Measurements from ENCODE around the gene SLC34A1.
"Not testable (repeated sequence)": the region's sequence is repeated elsewhere in the genome, so short reads cannot be mapped to it uniquely, and the experiment has no call there.

SLC34A1 gene, protein sequence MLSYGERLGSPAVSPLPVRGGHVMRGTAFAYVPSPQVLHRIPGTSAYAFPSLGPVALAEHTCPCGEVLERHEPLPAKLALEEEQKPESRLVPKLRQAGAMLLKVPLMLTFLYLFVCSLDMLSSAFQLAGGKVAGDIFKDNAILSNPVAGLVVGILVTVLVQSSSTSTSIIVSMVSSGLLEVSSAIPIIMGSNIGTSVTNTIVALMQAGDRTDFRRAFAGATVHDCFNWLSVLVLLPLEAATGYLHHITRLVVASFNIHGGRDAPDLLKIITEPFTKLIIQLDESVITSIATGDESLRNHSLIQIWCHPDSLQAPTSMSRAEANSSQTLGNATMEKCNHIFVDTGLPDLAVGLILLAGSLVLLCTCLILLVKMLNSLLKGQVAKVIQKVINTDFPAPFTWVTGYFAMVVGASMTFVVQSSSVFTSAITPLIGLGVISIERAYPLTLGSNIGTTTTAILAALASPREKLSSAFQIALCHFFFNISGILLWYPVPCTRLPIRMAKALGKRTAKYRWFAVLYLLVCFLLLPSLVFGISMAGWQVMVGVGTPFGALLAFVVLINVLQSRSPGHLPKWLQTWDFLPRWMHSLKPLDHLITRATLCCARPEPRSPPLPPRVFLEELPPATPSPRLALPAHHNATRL

DNA sequence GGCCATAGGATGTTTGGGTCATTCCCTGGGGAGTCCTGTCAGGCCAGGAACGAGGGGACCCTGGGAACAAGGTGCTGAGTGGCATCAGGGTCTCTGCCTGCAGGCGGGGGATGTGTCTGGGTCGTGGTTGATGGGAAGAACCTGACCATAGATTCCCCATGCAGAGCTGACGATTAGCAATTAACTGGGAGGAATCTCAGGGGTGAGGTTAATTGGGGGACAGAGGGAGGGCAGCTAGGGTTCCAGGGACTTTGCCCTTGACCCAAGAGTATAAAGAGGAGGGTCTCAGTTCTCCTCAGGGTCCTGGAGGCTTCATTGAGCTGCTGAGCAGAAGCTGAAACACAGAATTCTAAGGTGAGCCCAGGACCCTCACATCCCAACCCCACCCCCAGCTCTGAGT lies at the start of gene SLC34A1:
Gene SLC34A1, plus strand, starts transcription at position 301 of the 400 bp plus-strand sequence. CDS start 1,308 bp downstream, outside the sequence.
- no peak for DNase-seq

DNA sequence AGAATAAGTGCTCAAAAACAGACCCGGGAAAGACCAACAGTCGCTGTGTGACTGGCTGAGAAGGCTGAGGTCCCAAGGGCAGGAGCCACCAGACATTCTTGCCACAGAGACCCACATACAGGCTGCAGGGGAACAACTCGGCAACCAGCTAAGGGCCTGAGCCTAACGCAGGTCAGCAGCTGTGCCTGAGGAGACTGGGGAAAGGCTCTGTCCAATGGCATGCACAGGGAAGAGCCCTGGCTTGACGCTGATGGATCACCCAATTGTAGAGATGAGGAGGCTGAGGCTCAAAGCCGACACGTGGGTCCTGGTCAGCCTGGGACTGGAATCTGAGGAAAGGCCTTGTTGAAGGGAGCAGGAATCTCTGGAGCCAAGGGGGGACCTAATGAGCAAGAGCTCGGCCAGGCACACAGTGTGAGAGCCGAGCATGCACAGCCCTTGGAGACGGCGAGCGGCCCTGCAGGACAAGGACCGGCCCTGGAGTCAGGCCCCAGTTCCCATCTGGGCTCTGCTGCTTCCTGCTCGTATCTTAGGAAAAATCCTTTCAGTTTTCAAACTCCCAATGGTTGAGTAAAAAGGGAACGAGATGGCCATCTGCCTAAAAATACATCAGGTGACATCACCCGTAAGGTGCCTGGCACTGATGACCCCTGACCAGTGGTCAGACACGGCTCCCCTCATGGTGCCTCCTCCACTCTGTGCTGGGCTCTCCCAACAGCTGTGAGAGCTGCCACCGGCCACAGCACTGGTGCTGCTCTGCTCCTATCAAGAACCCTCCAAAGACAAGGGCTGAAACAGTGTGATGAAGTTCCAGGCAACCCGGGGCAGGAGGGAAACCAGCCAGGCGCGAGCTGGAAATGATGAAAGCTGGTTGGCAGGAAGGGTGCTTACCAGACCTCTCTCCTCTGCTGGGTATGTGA lies 49.2 kb upstream of the SLC34A1 start:
- DNase-seq: no peak

DNA sequence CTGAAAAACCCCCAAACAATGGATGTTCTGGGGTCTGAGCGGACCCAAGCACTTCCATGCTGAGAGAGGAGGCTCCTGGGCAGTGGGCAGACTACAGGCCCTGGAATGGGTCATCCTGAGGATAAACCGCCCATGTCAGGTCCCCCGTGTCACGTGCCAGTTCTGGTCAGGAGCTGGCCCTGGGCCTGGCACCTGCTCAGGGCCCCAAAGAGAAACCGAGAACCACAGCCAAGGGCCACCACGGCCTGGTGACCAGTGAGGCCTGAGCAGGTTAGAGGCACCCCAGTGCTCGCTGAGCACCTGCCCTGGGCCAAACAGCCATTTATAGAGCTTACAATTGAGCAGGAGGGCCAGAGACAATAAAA lies 48.6 kb upstream of the SLC34A1 start:
- no peak for DNase-seq

DNA sequence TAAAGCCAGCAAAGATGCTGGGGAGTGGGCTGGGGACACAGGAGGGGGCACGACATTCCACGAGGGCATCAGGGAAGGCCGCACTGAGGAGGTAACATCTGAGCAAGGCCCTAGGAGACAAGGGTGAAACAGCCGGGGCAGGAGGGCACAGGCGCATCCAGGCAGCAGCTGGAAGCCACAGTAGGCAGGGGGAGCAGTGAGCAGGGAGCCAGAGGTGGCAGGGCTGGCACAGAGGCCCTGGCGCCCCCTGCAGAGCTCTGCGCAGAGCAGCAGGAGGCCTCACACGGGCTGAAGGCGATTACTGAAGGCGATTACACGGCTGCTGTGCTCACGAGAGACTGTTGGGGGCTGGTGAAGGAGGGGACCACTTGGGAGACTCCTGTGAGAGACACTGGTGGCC lies 48.1 kb upstream of the SLC34A1 start:
- no peak for DNase-seq

DNA sequence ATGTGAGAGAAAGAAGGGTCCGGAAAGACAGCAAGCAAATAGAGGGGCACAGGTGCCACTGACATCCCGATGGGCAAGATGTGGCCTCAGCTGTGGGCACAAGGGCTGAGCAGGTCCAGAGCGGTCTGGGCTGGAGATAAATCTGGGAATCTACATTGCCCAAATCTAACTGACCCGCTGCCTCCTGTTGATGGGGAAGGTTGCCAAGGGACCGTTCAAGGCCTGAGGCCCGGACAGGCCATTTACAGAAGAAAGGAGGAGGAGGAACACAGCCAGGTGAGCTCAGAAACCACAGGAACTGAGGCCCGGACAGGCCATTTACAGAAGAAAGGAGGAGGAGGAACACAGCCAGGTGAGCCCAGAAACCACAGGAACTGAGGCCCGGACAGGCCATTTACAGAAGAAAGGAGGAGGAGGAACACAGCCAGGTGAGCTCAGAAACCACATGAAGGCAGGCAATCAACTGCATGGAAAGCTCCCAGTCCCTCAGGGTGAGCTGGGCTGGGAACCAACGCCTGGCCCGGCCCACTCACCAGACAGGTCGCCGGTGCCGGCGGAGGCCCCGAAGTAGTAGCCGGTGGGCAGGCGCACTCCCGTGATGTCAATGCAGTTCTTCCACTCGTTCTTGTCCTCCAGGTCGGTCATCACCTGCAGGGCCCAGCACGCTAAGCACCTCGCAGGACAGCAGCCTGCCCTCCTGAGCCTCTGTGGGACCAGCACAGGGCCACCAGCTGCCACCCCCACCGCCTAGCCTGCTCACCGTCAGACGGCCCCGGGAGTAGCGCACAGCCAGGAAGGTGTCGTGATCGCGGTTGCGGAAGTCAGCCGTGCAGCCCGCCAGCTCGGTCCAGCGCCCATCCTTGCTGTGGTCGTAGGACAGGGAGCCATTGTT lies 47.4 kb upstream of the SLC34A1 start:
- DNase-seq: no peak

DNA sequence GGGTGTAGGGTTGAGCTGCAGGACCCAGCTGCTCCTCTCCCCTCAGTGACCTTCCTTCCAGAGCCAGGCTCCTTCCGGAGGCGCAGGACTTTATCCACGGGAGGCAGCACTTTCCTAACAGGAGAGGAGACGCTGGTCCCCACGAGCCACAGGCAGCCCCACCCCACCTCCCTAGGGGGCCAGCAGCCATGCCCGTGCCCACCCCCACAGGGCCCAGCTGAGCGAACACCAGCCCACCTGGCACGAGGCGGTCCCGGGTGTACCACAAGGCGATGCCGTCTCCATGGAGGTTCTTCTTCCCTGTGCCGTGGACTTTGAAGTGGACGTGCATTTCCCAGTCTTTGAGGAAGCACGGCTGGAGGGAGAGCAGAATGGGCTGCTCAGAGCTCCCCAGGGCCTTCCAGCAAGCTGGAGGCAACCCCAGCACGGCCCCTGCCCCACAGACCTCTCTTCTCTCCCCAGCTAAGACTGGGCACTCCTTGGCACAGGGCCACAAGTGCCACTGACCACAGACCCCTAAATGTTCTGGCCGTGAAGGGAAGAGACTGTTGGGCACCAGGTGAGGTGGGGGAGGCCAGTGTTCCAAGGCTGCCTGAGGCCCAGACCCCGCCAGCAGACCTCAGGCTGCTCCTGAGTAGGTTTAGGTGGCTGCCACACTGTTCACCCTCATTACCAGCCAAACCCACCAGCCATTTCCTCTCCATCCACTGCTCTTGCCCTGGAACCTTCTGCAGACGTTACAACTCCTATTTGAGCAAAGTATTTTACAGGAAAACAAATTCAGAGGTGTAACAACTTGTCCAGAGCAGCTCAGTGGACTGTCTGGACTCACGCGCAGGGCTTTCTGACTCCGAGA lies 45.8 kb upstream of the SLC34A1 start:
- no peak for DNase-seq

DNA sequence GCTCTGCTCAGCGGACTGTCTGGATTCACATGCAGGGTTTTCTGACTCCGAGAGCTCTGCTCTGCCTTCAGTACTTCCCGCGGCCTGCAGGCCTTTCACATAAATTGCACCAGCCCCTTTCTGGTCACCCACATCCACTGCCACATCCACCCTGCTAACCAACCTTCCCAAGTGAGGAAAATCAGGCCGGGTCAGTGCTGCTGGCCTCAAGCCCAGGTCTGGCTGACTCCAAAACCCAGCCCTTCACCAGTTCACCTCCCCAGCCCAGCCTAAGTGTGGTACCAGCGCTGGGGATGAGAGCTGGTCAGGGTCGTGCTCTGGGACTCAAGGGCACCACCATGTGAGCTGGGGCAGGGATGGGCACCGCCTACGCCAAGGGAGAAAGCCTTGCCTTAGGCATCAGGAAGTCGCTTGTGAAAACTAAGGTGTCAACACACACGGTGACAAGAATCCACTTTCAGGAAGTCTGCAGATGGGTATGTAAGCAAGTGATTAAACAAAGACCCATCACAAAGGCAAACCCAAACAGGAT lies 45.1 kb upstream of the SLC34A1 start:
- DNase-seq: no peak

DNA sequence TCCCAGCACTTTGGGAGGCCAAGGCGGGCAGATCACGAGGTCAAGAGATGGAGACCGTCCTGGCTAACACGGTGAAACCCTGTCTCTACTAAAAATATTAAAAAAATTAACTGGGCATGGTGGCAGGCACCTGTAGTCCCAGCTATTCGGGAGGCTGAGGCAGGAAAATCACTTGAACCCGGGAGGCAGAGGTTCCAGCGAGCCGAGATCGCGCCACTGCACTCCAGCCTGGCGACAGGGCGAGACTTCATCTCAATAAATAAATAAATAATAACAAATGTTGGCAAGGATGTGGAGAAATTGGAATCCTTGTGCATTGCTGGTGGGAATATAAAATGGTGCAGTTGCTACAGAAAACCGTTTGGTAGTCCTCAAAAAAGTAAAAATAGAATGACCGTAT lies 41.2 kb upstream of the SLC34A1 start:
- not testable (repeated sequence) for DNase-seq

DNA sequence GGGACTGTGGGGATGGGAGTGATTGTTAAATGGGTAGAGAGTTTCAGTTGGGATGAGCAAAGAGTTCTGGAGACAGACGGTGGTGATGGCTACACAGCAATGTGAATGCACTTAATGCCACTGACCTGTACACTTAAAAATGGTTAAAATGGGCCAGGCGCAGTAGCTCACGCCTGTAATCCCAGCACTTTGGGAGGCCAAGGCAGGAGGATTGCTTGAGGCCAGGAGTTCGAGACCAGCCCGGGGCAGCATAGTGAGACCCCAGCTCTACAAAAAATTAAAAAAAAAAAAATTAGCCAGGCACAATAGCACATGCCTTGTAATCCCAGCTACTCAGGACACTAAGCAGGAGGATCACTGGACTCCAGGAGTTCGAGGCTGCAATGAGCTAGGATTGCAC lies 40.5 kb upstream of the SLC34A1 start:
- no peak for DNase-seq

DNA sequence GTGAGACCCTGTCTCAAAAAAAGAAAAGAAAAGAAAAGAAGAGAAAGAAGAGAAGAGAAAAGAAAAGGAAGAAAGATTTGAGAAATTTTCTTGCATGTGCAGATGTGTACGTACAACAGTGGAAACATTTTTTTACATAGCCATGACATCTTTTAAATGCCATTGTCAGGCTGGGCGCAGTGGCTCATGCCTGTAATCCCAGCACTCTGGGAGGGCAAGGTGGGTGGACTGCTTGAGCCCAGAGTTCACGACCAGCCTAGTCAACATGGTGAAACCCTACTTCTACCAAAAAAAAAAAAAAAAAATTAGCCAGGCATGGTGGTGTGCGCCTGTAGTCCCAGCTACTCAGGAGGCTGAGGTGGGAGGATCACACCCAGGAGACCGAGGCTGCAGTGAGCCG lies 39.3 kb upstream of the SLC34A1 start:
- no peak for DNase-seq

DNA sequence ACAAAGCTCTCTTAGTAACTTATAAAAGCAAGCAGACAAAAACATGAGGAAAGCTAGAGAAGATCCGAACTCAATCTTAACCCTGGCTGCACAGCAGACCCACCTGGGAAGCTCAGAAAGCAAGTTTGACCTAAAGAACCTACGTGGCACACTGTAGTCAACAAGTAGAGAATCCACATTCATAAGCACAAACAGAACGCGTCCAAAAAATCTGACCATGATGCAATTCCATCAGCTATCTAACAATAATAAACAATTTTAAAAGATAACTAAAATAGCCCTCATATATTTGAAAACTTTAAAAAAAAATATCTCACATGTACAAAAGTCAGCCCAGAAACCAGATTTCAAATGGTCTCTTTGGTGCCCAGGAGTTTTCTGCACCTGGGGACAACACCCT lies 37.4 kb upstream of the SLC34A1 start:
- DNase-seq: no peak

DNA sequence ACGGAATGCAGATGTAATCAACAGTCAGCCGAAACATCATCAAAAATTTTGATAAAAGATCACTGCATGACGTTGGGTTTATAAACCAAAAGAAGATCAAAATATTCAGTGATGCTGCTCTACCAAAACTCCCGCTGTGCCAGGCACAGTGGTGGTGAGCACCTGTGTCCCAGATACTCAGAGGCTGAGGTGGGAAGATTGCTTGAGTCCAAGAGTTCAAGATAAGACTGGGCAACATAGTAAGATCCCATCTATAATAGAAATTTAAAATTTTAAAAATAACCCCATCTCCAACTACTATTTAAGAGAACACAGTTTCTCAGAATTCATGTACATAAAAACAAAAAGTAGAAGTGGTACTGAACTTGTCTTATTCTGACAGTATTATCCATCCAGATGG lies 36.5 kb upstream of the SLC34A1 start:
- no peak for DNase-seq

DNA sequence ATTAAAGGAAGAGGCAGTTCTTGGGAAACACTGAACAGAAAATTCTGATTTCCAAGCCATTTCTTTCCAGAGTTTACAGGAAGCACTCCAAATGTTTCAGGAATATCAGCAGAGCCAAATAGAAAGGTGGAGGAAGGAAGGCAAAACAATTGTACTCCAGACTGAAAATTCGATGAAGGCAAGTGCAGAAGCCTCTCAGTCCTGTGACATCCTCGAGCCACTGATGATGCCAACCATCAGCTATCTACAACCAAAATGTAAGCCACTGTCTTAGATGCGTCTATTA lies 34.9 kb upstream of the SLC34A1 start:
- no peak for DNase-seq

DNA sequence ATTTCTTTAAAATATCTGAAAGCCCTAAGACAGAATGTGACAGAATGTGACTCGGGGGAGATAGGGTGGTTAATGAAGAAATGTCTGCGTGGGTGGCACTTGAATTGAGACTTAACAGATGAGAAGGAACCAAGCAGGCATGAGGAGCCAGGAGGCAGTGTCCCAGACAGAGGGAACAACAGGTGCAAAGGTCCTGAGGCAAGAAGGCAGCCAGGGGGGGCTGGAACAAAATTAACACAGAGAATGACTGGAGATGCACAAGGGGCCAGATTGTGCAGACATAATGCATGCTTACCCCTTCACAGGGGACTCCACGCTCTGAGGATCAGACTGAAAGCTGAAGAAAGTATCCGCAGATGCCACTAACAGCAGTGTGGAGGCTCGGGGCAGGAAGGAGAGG lies 34.5 kb upstream of the SLC34A1 start:
- DNase-seq: no peak

DNA sequence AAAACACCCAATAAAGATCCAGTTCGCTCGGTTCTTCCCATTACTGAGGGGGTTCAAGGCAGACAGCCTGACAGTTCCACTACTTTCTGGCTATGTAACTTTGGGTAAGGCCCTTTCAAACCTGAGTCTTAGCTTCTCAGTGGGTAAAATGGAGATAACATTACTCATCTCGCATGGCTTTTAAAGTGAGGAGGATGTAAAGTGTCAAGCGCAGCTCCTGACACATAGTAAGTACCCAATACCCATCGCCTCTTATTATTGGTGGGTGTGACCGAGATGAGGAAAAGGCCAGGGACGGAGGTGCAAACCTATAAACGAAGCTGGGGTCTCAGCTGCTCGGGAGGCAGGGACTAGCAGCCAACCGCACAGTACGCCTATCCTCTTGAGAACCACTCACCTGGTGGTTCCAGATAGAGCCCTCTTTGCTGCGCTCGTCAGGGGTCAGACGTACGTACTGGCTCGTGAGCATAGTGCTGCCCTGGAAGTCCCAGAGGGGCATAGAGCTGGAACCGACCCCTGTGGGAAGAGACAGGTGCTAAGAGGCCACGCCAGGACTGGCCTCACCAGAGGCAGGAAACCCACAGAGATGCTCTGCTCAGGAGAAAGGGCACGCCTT lies 33.4 kb upstream of the SLC34A1 start:
- no peak for DNase-seq

DNA sequence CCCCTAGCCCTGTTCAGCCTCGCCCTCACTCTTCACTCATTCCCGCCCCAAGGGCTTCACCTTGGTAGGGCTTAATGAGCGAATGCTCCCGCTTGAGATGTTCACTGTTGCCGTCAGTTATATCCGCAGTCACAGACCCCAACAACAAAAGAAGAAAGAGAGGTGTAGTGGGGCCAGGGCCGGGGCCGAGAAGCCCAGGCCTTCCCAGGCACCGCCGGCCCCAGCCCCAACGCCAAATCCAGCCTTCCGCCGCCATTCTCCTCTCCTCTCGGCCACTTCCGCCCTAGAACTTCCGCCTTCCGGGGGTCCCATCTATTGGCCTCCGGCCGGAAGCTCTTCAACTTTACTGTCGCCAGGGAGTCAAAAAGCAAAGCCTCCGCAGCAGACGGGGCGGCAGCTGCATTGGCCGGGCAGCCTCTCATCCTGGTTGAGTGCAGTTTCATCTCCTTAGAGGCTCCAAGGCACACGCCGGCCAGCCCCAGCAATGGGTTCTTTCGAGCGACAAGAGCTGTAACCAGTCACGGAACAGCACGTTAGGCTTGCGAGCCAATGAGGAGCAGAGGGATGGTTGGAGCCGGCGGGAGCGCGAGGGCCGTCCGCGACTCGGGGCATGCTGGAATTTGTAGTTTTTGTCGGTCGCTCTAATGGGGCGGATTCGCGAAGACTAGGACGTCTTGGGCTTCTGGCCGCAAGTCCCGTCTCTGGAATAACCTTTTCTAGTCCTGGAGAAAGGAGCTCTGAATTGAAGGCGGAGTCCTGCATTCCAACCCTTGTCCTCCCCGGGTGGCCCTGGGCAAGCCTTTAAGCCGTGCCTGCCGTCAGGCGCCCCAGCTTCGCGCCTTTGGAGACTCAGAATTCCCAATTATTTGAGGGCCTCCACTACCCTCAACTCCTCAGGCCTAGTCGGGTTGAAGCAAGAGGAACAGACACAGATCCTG lies 32.6 kb upstream of the SLC34A1 start, which contains the start of gene LMAN2:
Gene LMAN2, minus strand, starts transcription at position 277 of the 938 bp plus-strand sequence. Its CDS starts 21 bp downstream, at position 256.
- DNase-seq: peak; percentile 84

DNA sequence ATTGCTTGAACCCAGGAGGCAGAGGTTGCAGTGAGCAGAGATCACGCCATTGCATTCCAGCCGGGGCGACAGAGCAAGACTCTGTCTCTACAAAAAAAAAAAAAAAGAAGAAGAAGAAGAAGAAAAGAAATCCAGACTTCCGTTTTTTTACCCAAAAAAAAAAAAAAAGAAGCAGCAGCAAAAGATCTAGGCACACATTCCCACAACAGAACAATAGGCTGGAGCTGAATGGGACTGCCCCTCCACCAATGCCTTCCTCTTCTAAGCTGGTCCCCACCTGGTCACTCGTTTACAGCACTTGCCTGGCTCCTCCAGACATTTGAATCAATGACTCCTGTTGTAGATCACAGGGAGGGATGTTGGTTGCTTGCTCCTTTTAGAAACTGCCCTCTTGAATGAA lies 31.1 kb upstream of the SLC34A1 start:
- no peak for DNase-seq

DNA sequence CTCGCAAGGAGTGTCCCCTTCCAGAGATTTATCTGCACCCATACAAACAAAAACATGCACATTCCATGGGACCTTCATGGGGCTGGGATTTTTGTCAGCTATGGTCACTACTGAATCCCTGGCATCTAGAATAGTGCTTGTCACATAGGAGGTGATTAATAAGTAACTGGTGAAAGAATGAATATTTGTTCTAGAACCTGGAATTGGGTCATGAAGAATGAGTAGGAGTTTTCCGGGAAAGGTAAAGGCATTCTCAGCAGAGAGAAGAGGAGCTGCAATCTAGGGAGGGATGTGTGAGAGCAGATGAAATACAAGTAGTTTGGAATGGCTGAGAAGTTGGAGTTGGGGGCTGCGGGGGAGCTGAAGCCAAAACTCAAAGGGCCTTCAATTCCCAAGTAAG lies 30.0 kb upstream of the SLC34A1 start:
- no peak for DNase-seq

DNA sequence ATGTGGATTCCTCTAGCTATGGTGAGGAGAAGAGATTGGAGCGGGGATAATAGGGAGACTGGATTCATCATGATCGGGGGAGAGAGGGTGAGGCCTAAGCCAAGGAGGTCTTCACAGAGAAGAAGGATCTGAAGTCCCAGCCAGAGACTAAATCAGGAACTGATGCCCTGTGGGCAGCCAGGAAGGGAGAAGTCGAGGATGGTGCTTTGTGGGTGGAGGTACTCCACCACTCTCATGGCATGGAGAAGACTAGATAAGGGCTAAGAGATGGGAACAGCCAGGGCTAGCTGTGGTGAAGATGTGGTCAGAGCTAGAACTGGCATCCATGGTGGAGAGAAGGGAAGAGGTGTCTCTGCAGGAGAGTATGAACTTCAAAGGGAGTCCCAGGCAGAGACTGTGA lies 29.5 kb upstream of the SLC34A1 start:
- DNase-seq: no peak
